HL-60 (cell line): ENCODE measurements around the gene CYP2D6.
"Not testable (repeated sequence)": the region's sequence is repeated elsewhere in the genome, so short reads cannot be mapped to it uniquely, and the experiment has no call there.

ENCODE experiments used
- CTCF ChIP-seq: IDR thresholded peaks from one replicate; pipeline ENCODE4 v1.5.1; 2011; ENCODE audit warnings: low read length, control low read depth, inconsistent platforms; ENCODE audit not compliant: insufficient read depth
- POLR2AphosphoS5 ChIP-seq: IDR thresholded peaks from 2 replicates; pipeline ENCODE4 v1.6.1; 2012; ENCODE audit warnings: low read depth
- SPI1 ChIP-seq: IDR thresholded peaks from 2 replicates; pipeline ENCODE4 v1.6.1; 2012; ENCODE audit warnings: low read depth, mild to moderate bottlenecking, borderline replicate concordance
- TF ChIP-seq, protein P1 (sequence below): IDR thresholded peaks from 2 replicates; pipeline ENCODE4 v1.6.1; 2012; ENCODE audit warnings: low read depth; ENCODE audit not compliant: insufficient replicate concordance

DNA sequence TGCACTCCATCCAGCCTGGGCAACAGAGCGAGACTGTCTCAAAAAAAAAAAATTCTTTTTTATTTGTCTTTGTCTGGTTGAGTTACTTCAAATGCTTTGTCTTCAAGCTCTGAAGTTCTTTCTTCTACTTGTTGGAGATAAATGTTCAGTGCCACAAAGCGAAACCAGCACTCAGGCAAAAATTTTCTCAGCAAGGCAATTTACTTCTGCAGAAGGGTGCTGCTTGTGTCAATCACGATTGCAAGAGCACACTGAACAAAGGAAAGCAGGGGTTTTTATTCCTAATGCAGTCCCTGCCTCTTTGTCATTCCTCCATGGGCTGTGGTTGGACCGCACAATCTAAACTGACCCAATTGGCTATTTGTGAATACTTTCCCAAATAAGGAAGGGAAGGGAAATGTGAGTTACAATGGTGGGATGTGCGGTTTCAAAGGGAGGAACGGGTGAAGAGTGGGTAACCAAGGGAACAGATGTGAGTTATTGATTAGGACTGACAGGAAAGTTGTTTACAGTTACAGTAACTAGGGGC, 26.2 kb downstream of the CYP2D6 start:
- TF ChIP-seq CTCF, SPI1, POLR2AphosphoS5: not testable (repeated sequence)
- TF ChIP-seq, protein P1, sequence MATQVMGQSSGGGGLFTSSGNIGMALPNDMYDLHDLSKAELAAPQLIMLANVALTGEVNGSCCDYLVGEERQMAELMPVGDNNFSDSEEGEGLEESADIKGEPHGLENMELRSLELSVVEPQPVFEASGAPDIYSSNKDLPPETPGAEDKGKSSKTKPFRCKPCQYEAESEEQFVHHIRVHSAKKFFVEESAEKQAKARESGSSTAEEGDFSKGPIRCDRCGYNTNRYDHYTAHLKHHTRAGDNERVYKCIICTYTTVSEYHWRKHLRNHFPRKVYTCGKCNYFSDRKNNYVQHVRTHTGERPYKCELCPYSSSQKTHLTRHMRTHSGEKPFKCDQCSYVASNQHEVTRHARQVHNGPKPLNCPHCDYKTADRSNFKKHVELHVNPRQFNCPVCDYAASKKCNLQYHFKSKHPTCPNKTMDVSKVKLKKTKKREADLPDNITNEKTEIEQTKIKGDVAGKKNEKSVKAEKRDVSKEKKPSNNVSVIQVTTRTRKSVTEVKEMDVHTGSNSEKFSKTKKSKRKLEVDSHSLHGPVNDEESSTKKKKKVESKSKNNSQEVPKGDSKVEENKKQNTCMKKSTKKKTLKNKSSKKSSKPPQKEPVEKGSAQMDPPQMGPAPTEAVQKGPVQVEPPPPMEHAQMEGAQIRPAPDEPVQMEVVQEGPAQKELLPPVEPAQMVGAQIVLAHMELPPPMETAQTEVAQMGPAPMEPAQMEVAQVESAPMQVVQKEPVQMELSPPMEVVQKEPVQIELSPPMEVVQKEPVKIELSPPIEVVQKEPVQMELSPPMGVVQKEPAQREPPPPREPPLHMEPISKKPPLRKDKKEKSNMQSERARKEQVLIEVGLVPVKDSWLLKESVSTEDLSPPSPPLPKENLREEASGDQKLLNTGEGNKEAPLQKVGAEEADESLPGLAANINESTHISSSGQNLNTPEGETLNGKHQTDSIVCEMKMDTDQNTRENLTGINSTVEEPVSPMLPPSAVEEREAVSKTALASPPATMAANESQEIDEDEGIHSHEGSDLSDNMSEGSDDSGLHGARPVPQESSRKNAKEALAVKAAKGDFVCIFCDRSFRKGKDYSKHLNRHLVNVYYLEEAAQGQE: not testable (repeated sequence)
